ENCODE measurements around the gene CCDC88C.

CCDC88C gene

GRCh38 chr14:91307046-91307445, 110.6 kb downstream of the CCDC88C start:
- no peak for DNase-seq (ENCODE audit: low read depth)
- H3K4me3 ChIP-seq (ENCODE audit: low read depth, low read length): no peak overlapping the region
- TF ChIP-seq CTCF (IDR thresholded peaks at IDR 0.05; ENCODE audit: low read depth, low read length, missing control alignments): no peak

DNA sequence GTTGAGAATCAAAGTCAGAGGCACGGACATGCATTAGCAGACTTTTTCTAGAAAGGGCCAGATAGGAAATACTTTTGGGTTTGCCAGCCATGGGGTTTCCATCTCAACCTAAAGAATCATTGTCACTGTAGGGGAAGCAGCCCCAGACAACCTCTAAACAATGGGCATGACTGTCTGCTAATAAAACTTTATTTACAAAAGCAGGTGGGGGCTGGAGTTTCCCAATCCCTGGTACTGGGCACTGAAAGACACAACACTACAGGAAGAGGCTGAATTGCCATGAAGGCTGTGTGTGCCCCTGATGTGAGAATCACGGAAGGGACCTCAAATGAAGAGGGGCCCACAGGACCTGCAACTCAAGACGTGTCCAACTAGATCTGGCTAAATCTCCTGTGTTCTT, 111.1 kb downstream of the CCDC88C start:
- no peak overlapping the region for H3K4me3 ChIP-seq (ENCODE audit: low read depth, low read length)
- no peak for DNase-seq (ENCODE audit: low read depth)
- no peak for TF ChIP-seq CTCF (IDR thresholded peaks at IDR 0.05; ENCODE audit: low read depth, low read length, missing control alignments)

DNA sequence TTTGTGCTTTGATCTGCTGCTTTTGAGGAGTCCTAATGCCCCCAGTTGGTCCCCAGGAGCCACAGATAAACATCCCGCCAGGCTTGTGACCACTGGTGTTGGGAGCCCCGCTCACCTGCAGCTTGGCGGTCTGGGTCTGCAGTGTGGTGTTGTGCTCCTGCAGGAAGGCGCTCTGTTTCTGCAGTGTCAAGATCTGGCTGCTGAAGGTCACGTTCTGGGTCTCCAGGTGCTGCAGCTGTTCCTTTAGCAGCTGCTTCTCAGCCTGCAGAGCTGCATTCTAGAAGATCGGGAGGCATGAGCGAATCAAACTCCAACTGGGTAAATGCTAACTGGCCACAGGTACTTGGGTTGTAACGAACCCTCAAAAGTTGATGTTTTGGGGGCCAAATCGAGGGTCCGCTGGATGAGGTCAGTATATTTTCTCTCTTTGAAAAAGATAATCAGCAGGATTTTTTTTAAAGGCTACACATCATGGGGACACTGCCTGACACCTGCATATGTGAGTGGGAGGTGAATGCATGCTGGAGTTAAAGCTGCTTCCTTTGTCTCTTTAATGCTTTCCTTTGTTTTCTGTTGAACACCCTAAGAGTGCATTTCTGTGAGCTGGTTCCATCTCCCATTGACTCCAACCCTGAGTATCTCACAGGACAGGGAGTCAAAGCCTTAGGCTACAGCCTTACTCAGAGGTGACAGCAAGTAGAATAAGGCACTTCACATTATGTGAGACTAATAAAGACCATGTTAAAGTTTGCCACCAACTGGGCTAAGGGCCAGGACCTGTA, 111.8 kb downstream of the CCDC88C start:
- no peak for DNase-seq (ENCODE audit: low read depth)
- no peak overlapping the region for H3K4me3 ChIP-seq (ENCODE audit: low read depth, low read length)
- TF ChIP-seq CTCF (IDR thresholded peaks at IDR 0.05; ENCODE audit: low read depth, low read length, missing control alignments): no peak

DNA sequence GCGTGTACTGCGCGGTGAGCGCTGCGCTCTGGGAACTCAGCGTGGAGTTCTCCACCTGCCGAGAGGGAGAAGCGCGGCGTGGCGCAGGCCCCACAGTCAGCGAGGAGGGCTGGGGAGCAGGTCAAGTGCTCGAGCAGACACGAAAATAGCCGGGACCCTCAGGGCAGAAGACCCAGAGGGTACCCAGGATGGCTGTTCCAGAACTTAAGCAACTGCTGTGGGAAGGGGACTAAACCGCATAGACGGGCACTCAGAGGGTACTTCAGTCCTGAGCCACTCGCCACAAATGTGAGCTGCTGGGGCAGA, 113.7 kb downstream of the CCDC88C start:
- H3K4me3 ChIP-seq (ENCODE audit: low read depth, low read length): no peak overlapping the region
- no peak for TF ChIP-seq CTCF (IDR thresholded peaks at IDR 0.05; ENCODE audit: low read depth, low read length, missing control alignments)
- no peak for DNase-seq (ENCODE audit: low read depth)

DNA sequence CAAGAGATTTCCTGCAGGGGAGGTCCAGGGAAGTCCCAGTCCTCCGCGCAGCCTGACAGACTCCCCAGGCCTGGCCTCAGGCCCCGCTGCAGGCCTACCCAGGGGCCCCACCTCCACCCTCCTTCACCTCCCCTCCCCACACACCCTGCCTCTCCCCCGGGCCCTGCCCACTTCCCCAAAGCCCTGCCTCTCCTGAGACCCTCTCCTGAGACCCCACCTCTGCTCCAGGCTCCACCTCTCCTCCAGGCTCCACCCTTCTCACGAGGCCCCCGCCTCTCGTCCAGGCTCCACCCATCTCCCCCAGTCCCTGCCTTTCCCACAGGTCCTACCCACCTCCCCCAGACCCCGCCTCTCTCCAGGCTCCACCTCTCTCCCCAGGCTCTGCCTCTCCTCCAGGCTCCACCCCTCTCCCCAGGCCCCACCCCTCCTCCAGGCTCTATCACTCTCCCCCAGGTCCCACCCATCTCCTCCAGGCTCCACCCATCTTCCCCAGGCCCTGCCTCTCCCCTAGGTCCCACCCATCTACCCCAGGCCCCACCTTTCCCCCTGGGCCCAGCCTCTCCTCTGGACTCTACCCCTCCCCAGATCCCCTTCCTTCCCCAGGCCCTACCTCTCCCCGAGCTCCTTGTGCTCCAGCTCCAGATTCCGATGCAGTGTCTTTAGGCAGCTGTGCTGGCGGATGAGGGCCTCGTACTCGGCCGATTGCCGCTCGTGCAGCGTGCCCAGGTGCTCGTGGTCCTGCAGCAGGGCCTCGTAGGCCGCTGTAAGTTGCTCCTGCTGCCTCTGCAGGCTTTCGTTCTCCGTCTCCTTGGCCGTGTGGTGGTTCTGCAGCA, 114.3 kb downstream of the CCDC88C start:
- DNase-seq (ENCODE audit: low read depth): no peak
- H3K4me3 ChIP-seq (ENCODE audit: low read depth, low read length): no peak overlapping the region
- TF ChIP-seq CTCF (IDR thresholded peaks at IDR 0.05; ENCODE audit: low read depth, low read length, missing control alignments): no peak

- H3K4me3 ChIP-seq (ENCODE audit: low read depth, low read length): no peak overlapping the region
- no peak for DNase-seq (ENCODE audit: low read depth)
- TF ChIP-seq CTCF (IDR thresholded peaks at IDR 0.05; ENCODE audit: low read depth, low read length, missing control alignments): no peak
Observed at GRCh38 chr14:91302391-91302790, 115.2 kb downstream of the CCDC88C start.
